Neural progenitor cell (in vitro differentiated cells): Measurements from ENCODE around the gene FAHD1.

Experiments used
- EZH2phosphoT487 ChIP-seq: fragments of 200-600 bp; sonication (generic); IDR thresholded peaks from 2 replicates; pipeline ENCODE4 v1.6.1; 2017; ENCODE audit warnings: antibody characterized with exemption
- TF ChIP-seq, protein P1 (sequence below): fragments of 200-600 bp; sonication (generic); IDR thresholded peaks from 2 replicates; pipeline ENCODE4 v1.5.1; 2017; ENCODE audit warnings: antibody characterized with exemption, mild to moderate bottlenecking

DNA sequence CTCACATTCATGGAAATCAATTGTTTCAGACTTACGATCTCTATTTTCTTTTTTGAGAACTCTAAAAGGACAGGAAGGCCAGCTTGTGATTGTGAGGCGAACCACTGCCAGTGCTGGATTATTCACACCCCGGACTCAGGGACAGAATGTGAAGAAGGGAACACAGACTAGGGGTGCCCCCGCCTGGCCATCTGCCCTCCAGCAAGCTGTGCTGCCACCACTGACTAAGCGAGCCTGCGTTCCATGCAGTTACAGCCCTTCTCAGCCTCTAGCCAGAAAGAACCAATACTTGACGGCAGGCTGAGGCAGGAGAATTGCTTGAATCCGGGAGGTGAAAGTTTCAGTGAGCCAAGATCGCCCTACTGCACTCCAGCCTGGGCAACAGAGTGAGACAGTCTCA lies 3.2 kb upstream of the FAHD1 start:
- TF ChIP-seq, protein P1, sequence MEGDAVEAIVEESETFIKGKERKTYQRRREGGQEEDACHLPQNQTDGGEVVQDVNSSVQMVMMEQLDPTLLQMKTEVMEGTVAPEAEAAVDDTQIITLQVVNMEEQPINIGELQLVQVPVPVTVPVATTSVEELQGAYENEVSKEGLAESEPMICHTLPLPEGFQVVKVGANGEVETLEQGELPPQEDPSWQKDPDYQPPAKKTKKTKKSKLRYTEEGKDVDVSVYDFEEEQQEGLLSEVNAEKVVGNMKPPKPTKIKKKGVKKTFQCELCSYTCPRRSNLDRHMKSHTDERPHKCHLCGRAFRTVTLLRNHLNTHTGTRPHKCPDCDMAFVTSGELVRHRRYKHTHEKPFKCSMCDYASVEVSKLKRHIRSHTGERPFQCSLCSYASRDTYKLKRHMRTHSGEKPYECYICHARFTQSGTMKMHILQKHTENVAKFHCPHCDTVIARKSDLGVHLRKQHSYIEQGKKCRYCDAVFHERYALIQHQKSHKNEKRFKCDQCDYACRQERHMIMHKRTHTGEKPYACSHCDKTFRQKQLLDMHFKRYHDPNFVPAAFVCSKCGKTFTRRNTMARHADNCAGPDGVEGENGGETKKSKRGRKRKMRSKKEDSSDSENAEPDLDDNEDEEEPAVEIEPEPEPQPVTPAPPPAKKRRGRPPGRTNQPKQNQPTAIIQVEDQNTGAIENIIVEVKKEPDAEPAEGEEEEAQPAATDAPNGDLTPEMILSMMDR = peak; percentile 49
- no peak for TF ChIP-seq EZH2phosphoT487
